PC-9 (cell line): ENCODE measurements around the gene ZNF592. TPM values are rescaled to one million over a fixed set of nuclear protein-coding genes. Genes with fewer than 3 reads are reported as not detected.

Experiments used
- BruUV-seq: library from RNA; stranded (reverse); fragments of 400-500 nt; replicated peaks from 2 replicates; lab custom pipeline; 2021; lab: Mats Ljungman, UMichigan
- CTCF ChIA-PET: fragments of 300-600 bp; sonication (Branson Sonifier 250); formaldehyde crosslinking; loops from one replicate; lab custom pipeline; 2022; ENCODE audit warnings: antibody characterized with exemption; lab: Charles Lee
- POLR2A ChIA-PET: fragments of 300-600 bp; sonication (Branson Sonifier 250); formaldehyde crosslinking; loops from one replicate; lab custom pipeline; 2022; ENCODE audit warnings: antibody characterized with exemption; ENCODE audit not compliant: unreplicated experiment; lab: Charles Lee
- DNase-seq, 2 experiments: peaks; one replicate each; pipeline versions ENCODE4 v3.0.0 to v3.0.0-alpha.2; 2015 to 2022; ENCODE audit warnings: mixed read lengths in 1 of 2
- H2AFZ ChIP-seq: fragments of 200-600 bp; sonication (generic); 2 replicates; pipeline ENCODE4 v1.8.1; 2017; ENCODE audit warnings: antibody characterized with exemption
- H3F3A ChIP-seq: fragments of 200-600 bp; sonication (generic); 2 replicates; pipeline ENCODE4 v1.8.1; 2017; ENCODE audit warnings: antibody characterized with exemption, mild to moderate bottlenecking, low read depth; ENCODE audit not compliant: insufficient read depth
- H3K27ac ChIP-seq: fragments of 200-600 bp; sonication (generic); 2 replicates; pipeline ENCODE4 v1.6.1; 2016; ENCODE audit warnings: mixed run types
- H3K27me3 ChIP-seq: fragments of 200-600 bp; sonication (generic); 2 replicates; pipeline ENCODE4 v1.6.1; 2016; ENCODE audit warnings: low read depth, mixed run types; ENCODE audit not compliant: insufficient read depth
- H3K36me3 ChIP-seq: fragments of 200-600 bp; sonication (generic); 2 replicates; pipeline ENCODE4 v1.6.1; 2016; ENCODE audit warnings: low read depth, mixed run types
- H3K4me1 ChIP-seq: fragments of 200-600 bp; sonication (generic); replicated peaks from 2 replicates; pipeline ENCODE4 v1.6.1; 2016; ENCODE audit warnings: mixed run types; ENCODE audit not compliant: insufficient read depth
- H3K4me2 ChIP-seq: fragments of 200-600 bp; sonication (generic); 2 replicates; pipeline ENCODE4 v1.6.1; 2017; ENCODE audit warnings: mixed run types
- H3K4me3 ChIP-seq: fragments of 200-600 bp; sonication (generic); 2 replicates; pipeline ENCODE4 v1.6.1; 2016; ENCODE audit warnings: mixed run types
- H3K79me2 ChIP-seq: fragments of 200-600 bp; sonication (generic); 2 replicates; pipeline ENCODE4 v1.6.1; 2017; ENCODE audit warnings: low read depth, mixed run types
- H3K9me2 ChIP-seq: fragments of 200-600 bp; sonication (generic); 2 replicates; pipeline ENCODE4 v1.8.1; 2017; ENCODE audit warnings: mild to moderate bottlenecking; ENCODE audit not compliant: insufficient read depth
- H3K9me3 ChIP-seq: fragments of 200-600 bp; sonication (generic); 2 replicates; pipeline ENCODE4 v1.8.1; 2016; ENCODE audit warnings: low read depth; ENCODE audit not compliant: insufficient read depth
- H4K20me1 ChIP-seq: fragments of 200-600 bp; sonication (generic); 2 replicates; pipeline ENCODE4 v1.8.1; 2017; ENCODE audit not compliant: insufficient read depth
- EZH2 ChIP-seq: fragments of 200-600 bp; sonication (generic); IDR thresholded peaks from 2 replicates; pipeline ENCODE4 v1.8.0; 2017; ENCODE audit warnings: antibody characterized with exemption, low read depth
- intact Hi-C: fragments of 100-400 bp; cut with micrococcal nuclease; formaldehyde crosslinking; loops from one replicate; pipeline ENCODE4 v1.10.0; 2022; ENCODE audit not compliant: unreplicated experiment
- total RNA-seq: library from RNA; stranded (reverse); gene quantifications from 2 replicates; pipeline ENCODE4 v1.2.3, GENCODE V29; 2021
- TF ChIP-seq, protein P1 (sequence below): fragments of 200-600 bp; sonication (generic); conservative IDR thresholded peaks from 2 replicates; pipeline ENCODE4 v1.6.1; 2017; ENCODE audit warnings: mixed run types, antibody characterized with exemption, mild to moderate bottlenecking, moderate library complexity

ZNF592 gene
- total RNA-seq, 1 experiment from 2014 or later = 27.5 TPM

DNA sequence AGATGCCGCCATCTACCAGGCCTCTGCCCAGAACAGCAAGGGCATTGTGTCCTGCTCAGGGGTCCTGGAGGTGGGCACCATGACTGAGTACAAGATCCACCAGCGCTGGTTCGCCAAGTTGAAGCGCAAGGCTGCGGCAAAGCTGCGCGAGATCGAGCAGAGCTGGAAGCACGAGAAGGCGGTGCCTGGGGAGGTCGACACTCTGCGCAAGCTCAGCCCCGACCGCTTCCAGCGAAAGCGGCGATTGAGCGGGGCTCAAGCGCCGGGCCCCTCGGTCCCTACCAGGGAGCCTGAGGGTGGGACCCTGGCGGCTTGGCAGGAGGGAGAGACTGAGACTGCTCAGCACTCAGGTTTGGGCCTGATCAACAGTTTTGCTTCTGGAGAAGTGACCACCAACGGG lies 91.3 kb downstream of the ZNF592 start:
- H3K4me3 ChIP-seq = no peak overlapping the region
- POLR2A ChIA-PET = no interaction called here
- no peaks in the 10 kb centered on the region for H3K36me3 ChIP-seq
- no peak overlapping the region for H3K27ac ChIP-seq
- no peak overlapping the region for H2AFZ ChIP-seq
- no peaks in the 10 kb centered on the region for H4K20me1 ChIP-seq
- H3K4me2 ChIP-seq = no peak overlapping the region; the same call in 1 of the 2 replicates
- no peaks in the 10 kb centered on the region for H3K79me2 ChIP-seq
- no TSS peak for BruUV-seq
- no peaks in the 10 kb centered on the region for H3K9me3 ChIP-seq
- peaks cover 11% of the 10 kb centered on the region; the same call in 1 of the 2 replicates for H3F3A ChIP-seq
- TF ChIP-seq, protein P1, sequence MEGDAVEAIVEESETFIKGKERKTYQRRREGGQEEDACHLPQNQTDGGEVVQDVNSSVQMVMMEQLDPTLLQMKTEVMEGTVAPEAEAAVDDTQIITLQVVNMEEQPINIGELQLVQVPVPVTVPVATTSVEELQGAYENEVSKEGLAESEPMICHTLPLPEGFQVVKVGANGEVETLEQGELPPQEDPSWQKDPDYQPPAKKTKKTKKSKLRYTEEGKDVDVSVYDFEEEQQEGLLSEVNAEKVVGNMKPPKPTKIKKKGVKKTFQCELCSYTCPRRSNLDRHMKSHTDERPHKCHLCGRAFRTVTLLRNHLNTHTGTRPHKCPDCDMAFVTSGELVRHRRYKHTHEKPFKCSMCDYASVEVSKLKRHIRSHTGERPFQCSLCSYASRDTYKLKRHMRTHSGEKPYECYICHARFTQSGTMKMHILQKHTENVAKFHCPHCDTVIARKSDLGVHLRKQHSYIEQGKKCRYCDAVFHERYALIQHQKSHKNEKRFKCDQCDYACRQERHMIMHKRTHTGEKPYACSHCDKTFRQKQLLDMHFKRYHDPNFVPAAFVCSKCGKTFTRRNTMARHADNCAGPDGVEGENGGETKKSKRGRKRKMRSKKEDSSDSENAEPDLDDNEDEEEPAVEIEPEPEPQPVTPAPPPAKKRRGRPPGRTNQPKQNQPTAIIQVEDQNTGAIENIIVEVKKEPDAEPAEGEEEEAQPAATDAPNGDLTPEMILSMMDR = no peak
- TF ChIP-seq EZH2 = no peak
- H3K4me1 ChIP-seq = peaks cover 36% of the 10 kb centered on the region
- no peaks in the 10 kb centered on the region for H3K27me3 ChIP-seq
- CTCF ChIA-PET = interaction anchor here (1.8 kb wide), 1 partner anchor 90 kb away, joined by 7 read pairs; no protein-coding TSS in a partner anchor
- intact Hi-C loops = no loop called here
- no peak for DNase-seq
- H3K9me2 ChIP-seq = no peaks in the 10 kb centered on the region

DNA sequence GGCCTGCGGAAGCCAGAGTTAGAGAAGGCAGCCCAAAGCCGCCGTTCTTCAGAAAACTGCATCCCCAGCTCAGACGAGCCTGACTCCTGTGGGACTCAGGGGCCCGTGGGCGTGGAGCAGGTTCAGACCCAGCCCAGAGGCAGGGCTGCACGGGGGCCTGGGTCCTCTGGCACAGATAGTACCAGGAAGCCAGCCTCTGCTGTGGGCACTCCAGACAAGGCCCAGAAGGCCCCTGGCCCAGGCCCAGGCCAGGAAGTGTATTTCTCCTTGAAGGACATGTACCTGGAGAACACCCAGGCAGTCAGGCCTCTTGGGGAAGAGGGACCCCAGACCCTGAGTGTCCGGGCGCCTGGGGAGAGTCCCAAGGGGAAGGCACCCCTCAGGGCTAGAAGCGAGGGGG lies 91.9 kb downstream of the ZNF592 start:
- ChIA-PET CTCF (interaction anchor here (1.8 kb wide), 1 partner anchor 89 kb away, joined by 7 read pairs; no protein-coding TSS in a partner anchor), POLR2A (interaction anchor here (0.5 kb wide), 2 partner anchors 95 to 131 kb away, joined by 3 to 6 read pairs; no protein-coding TSS in a partner anchor)
- peak overlapping the region; percentile 63 for H3K4me2 ChIP-seq
- intact Hi-C loops = no loop called here
- H3K27me3 ChIP-seq = no peaks in the 10 kb centered on the region
- H3K27ac ChIP-seq = peak overlapping the region; percentile 65
- BruUV-seq = TSS peak; percentile 76
- peaks cover 33% of the 10 kb centered on the region for H3K4me1 ChIP-seq
- TF ChIP-seq EZH2 = no peak
- TF ChIP-seq, protein P1 = no peak
- DNase-seq = no peak
- no peaks in the 10 kb centered on the region for H3K9me2 ChIP-seq
- no peaks in the 10 kb centered on the region for H3K9me3 ChIP-seq
- H3K36me3 ChIP-seq = no peaks in the 10 kb centered on the region
- no peaks in the 10 kb centered on the region for H3K79me2 ChIP-seq
- H2AFZ ChIP-seq = no peak overlapping the region; the same call in 1 of the 2 replicates
- no peak overlapping the region for H3K4me3 ChIP-seq
- peaks cover 11% of the 10 kb centered on the region; the same call in 1 of the 2 replicates for H3F3A ChIP-seq
- no peaks in the 10 kb centered on the region for H4K20me1 ChIP-seq

DNA sequence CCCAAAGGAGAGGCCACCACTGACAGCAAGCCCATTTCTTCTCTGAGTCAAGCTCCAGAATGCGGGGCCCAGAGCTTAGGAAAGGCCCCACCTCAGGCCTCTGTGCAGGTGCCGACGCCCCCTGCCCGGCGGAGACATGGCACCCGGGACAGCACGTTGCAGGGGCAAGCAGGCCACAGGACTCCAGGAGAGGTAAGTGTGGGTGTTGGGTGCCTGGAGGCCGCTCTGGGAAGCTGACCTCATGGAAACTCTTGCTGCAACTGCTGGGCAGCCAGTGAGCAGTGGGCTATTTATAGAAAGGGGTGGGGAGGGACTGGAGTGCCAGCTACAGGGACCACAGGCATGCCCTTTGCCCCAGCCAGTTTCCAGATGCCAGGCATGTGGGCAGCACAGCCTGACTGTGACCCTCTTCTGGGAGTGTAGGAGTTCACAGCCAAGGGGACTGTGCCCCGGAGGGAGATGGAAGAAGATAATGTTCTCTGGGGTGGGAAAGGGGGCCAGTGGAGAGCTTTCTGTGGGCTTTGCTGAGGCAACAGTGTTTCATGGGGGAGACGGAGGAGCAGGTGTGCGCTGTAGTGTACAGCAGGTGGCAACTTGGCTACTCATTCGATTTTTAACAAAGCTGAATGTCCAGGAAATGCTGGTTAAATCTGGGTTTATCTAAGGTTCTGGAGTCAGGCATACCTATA lies 92.5 kb downstream of the ZNF592 start:
- H4K20me1 ChIP-seq = no peaks in the 10 kb centered on the region
- ChIA-PET CTCF (interaction anchor here (0.6 to 1.8 kb wide), 2 partner anchors 10 to 88 kb away, joined by 3 to 7 read pairs; no protein-coding TSS in a partner anchor), POLR2A (interaction anchor here (0.5 to 1.0 kb wide), 5 partner anchors 72 to 132 kb away, joined by 3 to 6 read pairs (median 5); no protein-coding TSS in a partner anchor)
- H3K36me3 ChIP-seq = no peaks in the 10 kb centered on the region
- peak; percentile 78 to 86 for DNase-seq
- H3K79me2 ChIP-seq = no peaks in the 10 kb centered on the region
- peak overlapping the region; percentile 63 for H3K4me2 ChIP-seq
- H3K9me2 ChIP-seq = no peaks in the 10 kb centered on the region
- no peaks in the 10 kb centered on the region for H3K27me3 ChIP-seq
- H3K9me3 ChIP-seq = 0 out of 2 replicates have a peak, but pooled peaks cover 2% of the 10 kb centered on the region
- no TSS peak for BruUV-seq
- H3K4me1 ChIP-seq = peaks cover 35% of the 10 kb centered on the region
- H3F3A ChIP-seq = peaks cover 11% of the 10 kb centered on the region; the same call in 1 of the 2 replicates
- no peak overlapping the region; the same call in 1 of the 2 replicates for H2AFZ ChIP-seq
- H3K4me3 ChIP-seq = no peak overlapping the region
- TF ChIP-seq, protein P1 = no peak
- TF ChIP-seq EZH2 = no peak
- intact Hi-C loops = no loop called here
- peak overlapping the region; percentile 65 for H3K27ac ChIP-seq
